Calu3 (cell line): ENCODE results near the gene GNAT1. TPM values are rescaled to one million over a fixed set of nuclear protein-coding genes. Genes with fewer than 3 reads are reported as not detected.

Experiments
- BruUV-seq: library from RNA; stranded (reverse); fragments of 400-500 nt; replicated peaks from 2 replicates; lab custom pipeline; 2021; lab: Mats Ljungman, UMichigan
- CTCF ChIA-PET: fragments of 300-600 bp; sonication (Branson Sonifier 250); formaldehyde crosslinking; loops from one replicate; lab custom pipeline; 2022; ENCODE audit warnings: antibody characterized with exemption; lab: Charles Lee
- DNase-seq: peaks from one replicate; pipeline ENCODE4 v3.0.0; 2022
- H3K27ac Mint-ChIP-seq: one replicate; pipeline ENCODE4 v1.8.0; 2022; ENCODE audit warnings: mixed read lengths; ENCODE audit not compliant: unreplicated experiment
- H3K27me3 Mint-ChIP-seq: one replicate; pipeline ENCODE4 v1.8.0; 2022; ENCODE audit warnings: mixed read lengths; ENCODE audit not compliant: unreplicated experiment
- H3K36me3 Mint-ChIP-seq: one replicate; pipeline ENCODE4 v1.8.0; 2022; ENCODE audit warnings: mild to moderate bottlenecking, moderate library complexity, mixed read lengths; ENCODE audit not compliant: insufficient read depth, unreplicated experiment
- H3K4me1 Mint-ChIP-seq: one replicate; pipeline ENCODE4 v1.8.0; 2022; ENCODE audit warnings: mild to moderate bottlenecking, low read depth, mixed read lengths; ENCODE audit not compliant: unreplicated experiment
- H3K4me3 Mint-ChIP-seq: one replicate; pipeline ENCODE4 v1.8.0; 2022; ENCODE audit warnings: mild to moderate bottlenecking, low read depth, moderate library complexity, mixed read lengths; ENCODE audit not compliant: unreplicated experiment
- H3K9me3 Mint-ChIP-seq: one replicate; pipeline ENCODE4 v1.8.0; 2022; ENCODE audit warnings: low read depth, mixed read lengths; ENCODE audit not compliant: unreplicated experiment
- intact Hi-C: fragments of 100-400 bp; cut with micrococcal nuclease; formaldehyde crosslinking; loops from one replicate; pipeline ENCODE4 v1.10.0; 2022; ENCODE audit not compliant: unreplicated experiment
- total RNA-seq: library from RNA; stranded (reverse); gene quantifications from 2 replicates; pipeline ENCODE4 v1.2.3, GENCODE V29; 2022
- TF ChIP-seq, protein P1 (sequence below): fragments of 200-600 bp; IDR thresholded peaks from one replicate; pipeline ENCODE4 v1.8.0; 2022; ENCODE audit warnings: antibody characterized with exemption; ENCODE audit not compliant: unreplicated experiment

Gene GNAT1
- total RNA-seq, 1 experiment from 2014 or later = not detected

DNA sequence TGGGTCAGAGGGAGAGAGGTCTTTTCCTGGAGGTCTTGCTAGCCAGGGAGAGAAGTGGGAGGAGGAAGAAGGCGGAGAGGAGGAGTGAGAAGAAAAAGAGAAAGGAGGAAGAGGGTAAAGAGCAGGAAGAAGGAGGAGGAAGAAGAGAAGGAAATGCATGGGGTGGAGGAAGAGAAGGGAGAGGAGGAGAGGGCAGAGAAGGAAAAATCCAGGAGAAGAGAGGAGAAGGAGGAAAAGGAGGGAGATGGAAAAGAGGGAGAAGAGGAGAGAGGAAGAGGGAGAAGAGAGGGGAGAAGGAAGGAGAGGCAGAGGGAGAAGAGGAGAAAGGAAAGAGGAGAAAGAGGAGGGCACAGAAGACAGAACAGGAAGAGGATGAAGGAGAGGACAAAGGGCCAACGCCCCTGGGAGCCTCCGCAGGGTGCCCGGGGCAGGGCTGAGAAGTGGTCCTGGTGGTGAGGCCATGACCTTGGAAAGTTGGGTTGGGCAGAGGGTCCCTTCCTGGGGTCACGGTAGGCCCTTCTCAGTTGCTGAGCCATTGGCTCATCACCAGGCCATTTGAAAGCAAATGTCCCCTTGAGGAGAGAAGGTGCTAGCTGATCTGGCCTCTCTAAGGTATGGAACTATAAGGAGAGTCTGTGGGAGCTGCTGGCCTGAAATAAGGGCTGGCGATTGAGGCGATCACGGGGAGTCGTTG lies 37.5 kb upstream of the GNAT1 start:
- Mint-ChIP-seq H3K9me3 (no peaks in the 10 kb centered on the region), H3K27ac (peak overlapping the region; percentile 55), H3K36me3 (peaks cover 13% of the 10 kb centered on the region), H3K4me3 (peak overlapping the region; percentile 75), H3K27me3 (peaks cover 52% of the 10 kb centered on the region), H3K4me1 (peaks cover 18% of the 10 kb centered on the region)
- TF ChIP-seq, protein P1, sequence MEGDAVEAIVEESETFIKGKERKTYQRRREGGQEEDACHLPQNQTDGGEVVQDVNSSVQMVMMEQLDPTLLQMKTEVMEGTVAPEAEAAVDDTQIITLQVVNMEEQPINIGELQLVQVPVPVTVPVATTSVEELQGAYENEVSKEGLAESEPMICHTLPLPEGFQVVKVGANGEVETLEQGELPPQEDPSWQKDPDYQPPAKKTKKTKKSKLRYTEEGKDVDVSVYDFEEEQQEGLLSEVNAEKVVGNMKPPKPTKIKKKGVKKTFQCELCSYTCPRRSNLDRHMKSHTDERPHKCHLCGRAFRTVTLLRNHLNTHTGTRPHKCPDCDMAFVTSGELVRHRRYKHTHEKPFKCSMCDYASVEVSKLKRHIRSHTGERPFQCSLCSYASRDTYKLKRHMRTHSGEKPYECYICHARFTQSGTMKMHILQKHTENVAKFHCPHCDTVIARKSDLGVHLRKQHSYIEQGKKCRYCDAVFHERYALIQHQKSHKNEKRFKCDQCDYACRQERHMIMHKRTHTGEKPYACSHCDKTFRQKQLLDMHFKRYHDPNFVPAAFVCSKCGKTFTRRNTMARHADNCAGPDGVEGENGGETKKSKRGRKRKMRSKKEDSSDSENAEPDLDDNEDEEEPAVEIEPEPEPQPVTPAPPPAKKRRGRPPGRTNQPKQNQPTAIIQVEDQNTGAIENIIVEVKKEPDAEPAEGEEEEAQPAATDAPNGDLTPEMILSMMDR = no peak
- CTCF ChIA-PET = no interaction called here
- no TSS peak for BruUV-seq
- intact Hi-C loops = no loop called here
- no peak for DNase-seq

GRCh38 chr3:50154476-50154839 lies 37.0 kb upstream of the GNAT1 start:
- Mint-ChIP-seq H3K4me3 (peak overlapping the region; percentile 75), H3K36me3 (peaks cover 13% of the 10 kb centered on the region), H3K4me1 (peaks cover 22% of the 10 kb centered on the region), H3K9me3 (no peaks in the 10 kb centered on the region), H3K27me3 (peaks cover 51% of the 10 kb centered on the region), H3K27ac (peak overlapping the region; percentile 55)
- CTCF ChIA-PET = no interaction called here
- BruUV-seq = no TSS peak
- peak; percentile 29 for DNase-seq
- intact Hi-C loops = no loop called here
- TF ChIP-seq, protein P1 = peak; percentile 14

DNA sequence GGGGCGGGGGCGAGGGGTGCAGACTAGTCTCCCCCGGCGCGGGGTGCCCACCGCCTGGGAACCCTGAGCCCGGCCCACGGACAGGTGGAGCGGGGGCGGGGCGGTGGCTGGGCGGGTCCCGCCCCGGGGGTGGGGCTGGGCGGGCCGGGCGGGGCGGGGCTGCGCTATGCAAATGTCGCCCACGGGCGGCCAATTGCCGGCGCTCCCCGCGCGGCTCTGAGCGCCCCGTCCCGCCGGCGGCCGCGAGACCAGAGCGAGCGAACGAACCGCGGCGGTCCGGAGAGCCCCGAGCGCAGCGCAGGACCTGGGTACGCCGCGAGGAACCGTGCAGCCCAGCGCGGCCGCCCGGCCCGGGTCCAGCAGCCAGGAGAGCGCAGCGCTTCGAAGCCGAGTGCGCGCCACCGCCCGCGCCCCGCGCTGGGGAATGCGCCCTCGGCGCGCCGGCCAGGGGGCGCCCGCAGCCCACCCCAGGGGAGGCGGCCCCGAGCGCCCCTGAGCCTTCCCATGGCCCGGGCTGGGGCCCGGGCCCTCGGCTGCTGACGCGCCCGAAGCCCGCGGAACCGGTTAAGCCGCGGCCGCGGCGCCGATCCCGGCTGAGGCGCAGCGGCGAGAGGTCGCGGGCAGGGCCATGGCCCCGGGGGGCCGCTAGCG lies 36.4 kb upstream of the GNAT1 start, which contains the start of gene SEMA3F:
Gene SEMA3F (plus strand): TSS at position 485 of the 651 bp plus-strand sequence. CDS start 4,299 bp downstream, outside the sequence.
- Mint-ChIP-seq H3K27ac (peak within 1 kb of the TSS; percentile 55), H3K4me1 (peaks cover 22% of the 10 kb centered on the region), H3K36me3 (peaks cover 13% of the 10 kb centered on the region), H3K4me3 (peak within 1 kb of the TSS; percentile 75), H3K9me3 (no peaks in the 10 kb centered on the region), H3K27me3 (peaks cover 49% of the 10 kb centered on the region)
- peak; percentile 62 for DNase-seq
- TF ChIP-seq, protein P1 = no peak
- CTCF ChIA-PET = no interaction called here
- intact Hi-C loops = no loop called here
- no TSS peak for BruUV-seq

GRCh38 chr3:50155491-50155878 lies 35.9 kb upstream of the GNAT1 start:
- DNase-seq = no peak
- TF ChIP-seq, protein P1 = no peak
- peak overlapping the region; percentile 54 for H3K27ac Mint-ChIP-seq
- H3K27me3 Mint-ChIP-seq = peaks cover 44% of the 10 kb centered on the region
- CTCF ChIA-PET = no interaction called here
- peaks cover 22% of the 10 kb centered on the region for H3K4me1 Mint-ChIP-seq
- BruUV-seq = no TSS peak
- intact Hi-C loops = no loop called here
- no peaks in the 10 kb centered on the region for H3K9me3 Mint-ChIP-seq
- H3K36me3 Mint-ChIP-seq = peaks cover 13% of the 10 kb centered on the region
- peak overlapping the region; percentile 66 for H3K4me3 Mint-ChIP-seq
